Measurements from ENCODE around the gene PIGM. TPM values are rescaled to one million over a fixed set of nuclear protein-coding genes. Genes with fewer than 3 reads are reported as not detected.

The PIGM gene
- total RNA-seq, 4 donors from 2014 or later, result 3.2 to 8.2 (median 4.9) TPM

GRCh38 chr1:160075836-160076235 lies 44.0 kb upstream of the PIGM start:
- no peaks in the 10 kb centered on the region for H3K9me3 ChIP-seq
- 67 to 70% methylated on average over 2 of the region's 2 CpGs for WGBS, 2 donors (ENCODE audit: low coverage in 1 of 2)
- no peak for TF ChIP-seq POLR2A (IDR thresholded peaks at IDR 0.05)
- peaks cover under 1 to 4% (median 1%) of the 10 kb centered on the region in 4 donors for H3K4me1 ChIP-seq
- H3K4me3 ChIP-seq, result no peak overlapping the region
- intact Hi-C loops (cut with DNase I; ENCODE audit: low total_unique reads), result no loop called here
- no peaks in the 10 kb centered on the region for H3K36me3 ChIP-seq
- no peak for DNase-seq
- in situ Hi-C loops (cut with MboI; ENCODE audit: low pct_ligation_motif_present in 1 of 4, low pct_unique_long_range_greater_than_20kb in 1 of 4, low sequenced_read_pairs in 3 of 4), result no loop called here
- peaks cover 53% of the 10 kb centered on the region for H3K27me3 ChIP-seq
- H3K27ac ChIP-seq, result no peak overlapping the region

GRCh38 chr1:160074865-160075264 lies 43.1 kb upstream of the PIGM start:
- no peak for DNase-seq
- peaks cover 55% of the 10 kb centered on the region for H3K27me3 ChIP-seq
- H3K4me1 ChIP-seq, result peaks cover 4 to 13% (median 9%) of the 10 kb centered on the region in 4 donors
- H3K36me3 ChIP-seq, result no peaks in the 10 kb centered on the region
- in situ Hi-C loops (cut with MboI; ENCODE audit: low pct_ligation_motif_present in 1 of 4, low pct_unique_long_range_greater_than_20kb in 1 of 4, low sequenced_read_pairs in 3 of 4) (no loop called here), intact Hi-C loops (cut with DNase I; ENCODE audit: low total_unique reads) (no loop called here)
- no peak overlapping the region for H3K27ac ChIP-seq
- TF ChIP-seq EP300 (IDR thresholded peaks at IDR 0.05; ENCODE audit: low read depth) (no peak), CTCF (IDR thresholded peaks at IDR 0.05) (no peak), POLR2AphosphoS5 (IDR thresholded peaks at IDR 0.05) (no peak), POLR2A (IDR thresholded peaks at IDR 0.05) (no peak)
- no peak overlapping the region for H3K4me3 ChIP-seq
- no peaks in the 10 kb centered on the region for H3K9me3 ChIP-seq
- 72 to 80% methylated on average over 3 to 4 of the region's 4 CpGs for WGBS, 2 donors (ENCODE audit: low coverage in 1 of 2)

- Histone ChIP-seq H3K36me3 (no peaks in the 10 kb centered on the region), H3K4me3 (no peak overlapping the region), H3K27me3 (peaks cover 48% of the 10 kb centered on the region), H3K4me1 (peaks cover 4 to 16% (median 10%) of the 10 kb centered on the region in 4 donors), H3K9me3 (no peaks in the 10 kb centered on the region), H3K27ac (no peak overlapping the region)
- TF ChIP-seq EP300 (IDR thresholded peaks at IDR 0.05; ENCODE audit: low read depth), result no peak
- intact Hi-C loops (cut with DNase I; ENCODE audit: low total_unique reads), result no loop called here
- DNase-seq, result no peak
- in situ Hi-C loops (cut with MboI; ENCODE audit: low pct_ligation_motif_present in 1 of 4, low pct_unique_long_range_greater_than_20kb in 1 of 4, low sequenced_read_pairs in 3 of 4), result no loop called here
- 80 to 83% methylated on average over 5 of the region's 5 CpGs for WGBS, 2 donors (ENCODE audit: low coverage in 1 of 2)
These were observed 39.5 kb upstream of the PIGM start for GRCh38 chr1:160071289-160071688.

- peaks cover 44% of the 10 kb centered on the region for H3K27me3 ChIP-seq
- H3K4me3 ChIP-seq, result peak overlapping the region; percentile 37 to 61 (median 42)
- in situ Hi-C loops (cut with MboI; ENCODE audit: low pct_ligation_motif_present in 1 of 4, low pct_unique_long_range_greater_than_20kb in 1 of 4, low sequenced_read_pairs in 3 of 4), result no loop called here
- DNase-seq, result peak; percentile 79
- H3K9me3 ChIP-seq, result no peaks in the 10 kb centered on the region
- peak overlapping the region in 3 of 4 donors; percentile 11 to 38 (median 32) for H3K27ac ChIP-seq
- H3K36me3 ChIP-seq, result no peaks in the 10 kb centered on the region
- TF ChIP-seq EP300 (IDR thresholded peaks at IDR 0.05; ENCODE audit: low read depth), result no peak
- TF ChIP-seq CTCF (IDR thresholded peaks at IDR 0.05), result no peak
- intact Hi-C loops (cut with DNase I; ENCODE audit: low total_unique reads), result no loop called here
- 3 to 10% methylated on average over 7 to 41 of the region's 46 CpGs for WGBS, 2 donors (ENCODE audit: low coverage in 1 of 2)
- peaks cover 4 to 16% (median 10%) of the 10 kb centered on the region in 4 donors for H3K4me1 ChIP-seq
These were observed 38.7 kb upstream of the PIGM start for GRCh38 chr1:160070243-160071163.

- Histone ChIP-seq H3K4me3 (peak within 1 kb of the TSS; percentile 37 to 61 (median 42)), H3K9me3 (no peaks in the 10 kb centered on the region), H3K27ac (peak within 1 kb of the TSS in 3 of 4 donors; percentile 11 to 38 (median 32)), H3K36me3 (no peaks in the 10 kb centered on the region), H3K27me3 (peaks cover 44% of the 10 kb centered on the region), H3K4me1 (peaks cover 4 to 16% (median 10%) of the 10 kb centered on the region in 4 donors)
- TF ChIP-seq POLR2AphosphoS5 (IDR thresholded peaks at IDR 0.05), result no peak
- no peak for TF ChIP-seq CTCF (IDR thresholded peaks at IDR 0.05)
- no peak for TF ChIP-seq EP300 (IDR thresholded peaks at IDR 0.05; ENCODE audit: low read depth)
- no peak for TF ChIP-seq POLR2A (IDR thresholded peaks at IDR 0.05)
- 23 to 60% methylated on average over 2 to 32 of the region's 32 CpGs for WGBS, 2 donors (ENCODE audit: low coverage in 1 of 2)
- intact Hi-C loops (cut with DNase I; ENCODE audit: low total_unique reads), result no loop called here
- in situ Hi-C loops (cut with MboI; ENCODE audit: low pct_ligation_motif_present in 1 of 4, low pct_unique_long_range_greater_than_20kb in 1 of 4, low sequenced_read_pairs in 3 of 4), result no loop called here
- DNase-seq, result no peak
These were observed 37.9 kb upstream of the PIGM start, which contains the start of gene KCNJ10 for GRCh38 chr1:160069460-160070231. Gene KCNJ10 (minus strand): TSS chr1:160070160. CDS start chr1:160042532, 27,628 bp downstream.

Measured in transverse colon (tissue), 4 donors.